Esophagus mucosa (tissue), 1 donor: ENCODE measurements around the gene NT5C1A. TPM values are rescaled to one million over a fixed set of nuclear protein-coding genes. Genes with fewer than 3 reads are reported as not detected.

Experiments
- ATAC-seq: fragments of 200-7000 bp; cut with Tn5 transposase; one replicate; pipeline ENCODE4 v1.9.1; 2020
- total RNA-seq: library from RNA; stranded (reverse); gene quantifications from one replicate; pipeline ENCODE4 v1.2.4, GENCODE V29; 2023
- donor health status: DM: yes; HTN: yes; CAD: no.

NT5C1A gene
- total RNA-seq, result not detected

DNA sequence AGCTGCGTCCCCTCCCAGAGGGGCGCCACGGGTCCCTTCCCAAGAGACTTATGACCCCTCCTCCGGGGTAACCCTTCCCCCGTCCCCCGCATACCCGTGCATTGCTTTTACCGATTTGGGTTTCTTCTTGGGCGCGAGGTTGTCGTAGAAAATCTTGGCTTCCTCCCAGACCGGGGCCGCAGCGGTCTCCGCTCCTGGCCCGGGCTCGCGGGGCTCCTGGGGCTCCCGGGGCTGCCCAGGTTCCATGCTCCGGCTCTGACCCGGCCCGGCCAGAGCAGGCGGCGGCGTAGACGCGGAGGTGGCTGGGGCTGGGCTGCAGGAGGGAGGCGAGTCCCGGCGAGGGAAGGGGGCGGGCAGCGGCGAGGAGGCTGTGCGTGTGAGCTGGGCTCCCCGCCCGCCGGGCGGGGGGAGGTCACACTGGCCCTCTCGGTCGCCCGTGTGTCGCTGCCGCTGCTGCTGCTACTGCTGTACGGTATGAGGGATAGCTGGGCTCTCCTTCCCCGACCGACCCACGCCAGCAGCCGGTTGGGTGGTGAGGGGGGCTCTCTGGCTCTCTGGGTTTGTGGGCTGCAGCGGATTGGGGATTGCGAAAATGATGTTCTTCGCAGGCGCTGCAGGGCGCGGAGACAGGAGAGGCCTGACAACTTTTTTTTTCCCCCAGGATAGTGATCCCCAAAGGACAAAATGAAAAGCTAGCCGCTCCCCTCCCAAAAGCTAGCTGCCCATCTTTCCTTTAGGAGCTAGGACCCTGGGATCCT lies at the start of gene NT5C1A:
TSS of gene NT5C1A (minus strand) at position 315 of the 758 bp plus-strand sequence. CDS start at position 246, 69 bp downstream.
- ATAC-seq, result peak; percentile 41

DNA sequence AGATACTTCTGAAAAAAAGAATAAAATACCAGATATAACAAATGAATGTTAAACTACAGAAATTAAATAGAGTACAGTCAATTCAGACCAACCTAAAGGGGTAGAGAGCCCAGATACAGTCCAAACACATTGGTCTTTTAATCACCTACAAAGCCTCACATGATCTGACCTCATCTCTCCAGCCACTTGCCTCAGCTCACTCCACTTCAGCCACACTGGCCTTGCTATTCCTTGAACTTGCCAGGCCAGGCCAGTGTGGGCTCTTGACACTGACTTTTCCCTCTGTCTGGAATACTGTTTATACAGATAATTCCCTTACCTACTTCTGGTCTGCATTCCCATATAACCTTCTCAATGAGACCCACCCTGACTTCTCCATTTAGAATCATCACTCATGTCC lies 49.8 kb upstream of the NT5C1A start:
- no peak for ATAC-seq

DNA sequence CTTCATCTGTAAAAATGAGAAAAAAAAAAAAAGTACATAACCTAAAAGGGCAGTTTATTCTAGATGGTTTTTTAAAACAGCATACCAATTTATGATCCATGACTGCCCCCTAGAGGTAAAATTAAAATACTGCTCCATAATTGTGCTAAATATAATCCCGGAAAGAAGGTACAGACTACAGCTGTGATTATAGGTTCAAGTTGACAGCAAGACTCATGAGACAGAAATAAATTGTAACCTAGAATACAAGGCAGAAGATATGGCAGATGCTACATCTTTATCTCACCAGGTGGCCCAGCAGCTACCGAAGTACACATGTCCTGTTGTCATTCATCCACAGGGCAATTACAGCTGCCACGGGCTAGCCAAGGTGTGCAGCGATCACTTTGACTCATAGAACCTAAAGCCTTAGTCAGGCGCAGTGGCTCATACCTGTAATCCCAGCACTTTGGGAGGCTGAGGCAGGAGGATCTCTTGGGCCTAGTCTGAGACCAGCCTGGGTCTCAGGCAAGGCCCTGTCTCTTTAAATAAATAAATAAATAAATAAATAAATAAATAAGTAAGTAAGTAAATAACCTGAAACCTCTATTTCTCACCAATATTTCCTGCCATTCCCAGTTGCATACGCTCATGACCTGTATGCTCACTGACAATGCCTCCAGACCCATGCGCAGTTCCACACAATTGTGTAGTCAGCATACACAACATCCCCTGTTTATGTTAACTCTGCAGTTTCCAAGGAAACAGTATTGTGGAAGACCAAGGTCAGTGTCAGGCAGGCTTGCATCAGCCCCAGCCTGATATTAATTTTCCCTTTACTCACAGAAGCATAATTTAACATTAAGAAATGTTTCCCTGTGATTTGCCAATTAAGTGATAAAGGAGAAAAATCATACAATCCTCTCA lies 48.4 kb upstream of the NT5C1A start:
- ATAC-seq, result peak; percentile 83

DNA sequence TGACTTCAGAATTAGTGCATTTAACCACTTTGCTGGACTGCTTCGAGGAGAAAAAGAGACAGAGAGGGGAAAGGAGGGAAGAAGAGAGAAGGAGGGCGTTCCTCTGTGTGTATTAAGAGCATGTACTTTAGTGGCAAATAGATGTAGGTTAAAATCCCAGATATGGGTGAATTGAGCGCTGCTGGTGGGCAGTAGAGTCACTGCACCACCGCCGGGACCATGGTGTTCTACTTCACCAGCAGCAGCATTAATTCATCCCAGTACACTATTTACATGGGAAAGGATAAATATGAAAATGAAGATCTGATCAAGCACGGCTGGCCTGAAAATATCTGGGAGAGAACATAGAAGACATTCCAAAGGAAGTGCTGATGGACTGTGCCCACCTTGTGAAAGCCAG lies 45.9 kb upstream of the NT5C1A start:
- no peak for ATAC-seq

DNA sequence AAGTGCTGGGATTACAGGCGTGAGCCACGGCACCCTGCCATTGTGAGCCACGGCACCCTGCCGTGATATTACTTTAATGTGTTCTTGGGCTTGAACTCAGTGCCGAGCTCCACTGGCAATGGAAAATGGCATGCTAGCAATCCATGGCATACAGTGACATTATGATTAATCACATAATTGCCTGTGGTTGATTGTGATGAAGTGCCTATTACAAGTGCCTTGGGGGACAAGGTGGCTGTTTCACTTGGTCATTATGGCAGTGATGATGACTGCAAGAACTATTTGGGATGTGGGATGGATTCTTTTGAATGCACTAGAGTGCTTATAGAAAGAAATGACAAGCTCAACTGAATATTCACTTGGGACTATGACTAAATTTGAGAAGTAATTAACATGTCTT lies 41.6 kb upstream of the NT5C1A start:
- no peak for ATAC-seq

DNA sequence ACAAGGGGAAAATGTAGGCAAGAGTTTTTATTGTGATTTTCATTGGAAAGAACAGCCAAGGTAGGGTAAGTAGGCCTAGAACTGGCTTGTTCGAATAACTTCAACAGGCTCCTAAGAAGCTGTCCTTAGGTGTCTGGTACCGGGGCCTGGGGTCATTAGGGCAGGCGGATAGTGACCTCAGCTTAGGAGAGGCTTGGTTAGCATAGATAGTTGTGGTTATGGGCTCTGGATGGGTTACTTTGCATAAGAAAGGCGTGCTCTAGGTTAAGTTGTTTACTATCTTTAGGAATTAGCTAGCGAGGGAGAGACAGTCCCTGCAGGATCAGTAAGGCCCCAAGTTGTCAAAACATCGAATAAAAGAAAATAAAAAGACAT lies 40.0 kb upstream of the NT5C1A start:
- ATAC-seq, result no peak

DNA sequence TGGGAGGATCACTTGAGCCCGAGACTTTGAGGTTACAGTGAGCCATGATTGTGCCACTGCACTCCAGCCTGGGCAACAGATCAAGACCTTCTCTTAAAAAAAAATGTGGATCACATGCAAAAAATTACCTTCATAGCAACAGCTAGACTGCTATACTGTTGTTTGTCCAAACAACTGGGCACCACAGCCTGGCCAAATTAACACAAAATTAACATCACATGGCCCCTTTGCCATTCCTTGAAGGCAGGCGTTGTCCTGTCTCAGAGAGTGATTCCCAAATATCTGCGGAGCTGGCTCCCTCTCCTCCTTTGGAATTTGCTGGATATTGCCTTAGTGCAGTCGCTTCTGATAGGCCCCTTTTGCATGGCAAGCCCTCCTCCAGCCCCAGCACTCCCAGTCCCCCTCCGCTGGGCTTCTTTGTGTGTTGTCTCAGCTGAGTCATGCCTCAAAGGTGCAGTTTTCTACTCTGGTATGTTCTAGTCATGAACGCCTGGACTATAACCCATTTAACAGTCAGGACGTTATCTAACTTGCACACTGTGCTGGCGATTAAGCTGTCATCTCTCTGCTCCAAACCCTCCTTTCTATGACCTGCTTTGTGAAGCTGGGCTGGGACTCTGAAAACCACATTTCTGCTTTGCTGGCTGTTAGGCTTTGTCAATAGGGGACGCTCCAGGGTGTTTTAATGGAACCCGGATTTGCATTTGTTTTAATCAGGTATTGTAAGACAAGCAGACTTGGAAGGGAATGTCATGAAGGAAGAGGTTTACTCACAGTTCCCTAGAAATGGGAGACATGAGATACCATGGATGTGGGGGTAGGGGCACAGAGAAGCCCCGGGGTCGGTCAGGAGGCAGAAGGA lies 39.4 kb upstream of the NT5C1A start:
- no peak for ATAC-seq

DNA sequence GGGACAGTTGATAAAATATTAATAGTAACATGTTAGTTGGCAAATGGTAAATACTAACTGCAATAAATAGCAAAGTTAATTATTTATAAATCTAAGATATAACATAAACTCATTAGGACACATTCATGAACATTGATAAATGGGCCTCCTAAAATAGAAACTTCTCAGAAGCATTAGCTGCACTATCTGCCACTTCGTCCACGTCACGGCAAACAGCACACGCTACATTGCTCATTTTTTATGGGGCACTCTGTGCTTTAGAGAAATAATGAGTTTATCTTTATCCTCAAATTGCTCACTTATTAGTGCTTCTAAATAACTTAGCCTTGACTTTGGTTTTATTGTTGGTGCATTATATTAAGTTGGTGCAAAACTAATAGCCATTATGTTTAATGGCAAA lies 35.6 kb upstream of the NT5C1A start:
- ATAC-seq, result no peak

DNA sequence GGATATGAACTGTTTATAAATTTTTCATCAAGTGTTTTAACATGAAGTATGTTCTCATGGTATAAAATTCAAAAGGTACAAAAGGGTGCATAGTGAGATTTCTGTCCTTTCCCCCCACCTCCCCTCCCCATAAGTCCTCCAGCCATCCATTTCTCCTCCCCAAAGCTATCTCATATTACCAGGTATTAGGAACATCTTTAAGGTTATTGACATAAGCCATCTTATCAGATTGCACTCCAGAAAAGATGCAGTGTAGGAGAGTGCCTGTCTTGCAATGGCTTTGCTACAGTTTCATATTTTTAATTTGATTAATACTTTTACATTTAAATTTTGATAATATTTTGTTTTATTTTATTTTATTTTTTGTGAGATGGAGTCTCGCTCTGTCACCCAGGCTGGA lies 32.9 kb upstream of the NT5C1A start:
- no peak for ATAC-seq

DNA sequence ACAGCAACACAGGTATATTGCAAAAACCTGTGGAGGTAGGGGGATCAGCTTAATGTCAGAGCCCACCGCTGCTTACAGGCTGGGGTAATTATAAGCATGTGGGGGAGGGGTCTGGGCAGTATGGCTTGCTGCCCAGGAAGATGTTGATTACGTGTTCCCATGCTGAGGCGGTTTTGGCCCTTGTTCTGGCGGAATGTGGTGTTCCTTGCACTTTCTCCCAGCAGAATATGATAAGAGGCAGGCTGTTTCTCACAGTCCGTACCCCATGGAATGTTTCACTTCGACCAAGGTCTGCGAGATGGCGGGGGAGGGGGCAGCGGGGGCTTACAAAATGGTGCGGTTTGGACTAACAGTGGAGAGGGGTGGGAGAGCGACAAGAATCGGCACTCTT lies 29.1 kb upstream of the NT5C1A start:
- no peak for ATAC-seq

DNA sequence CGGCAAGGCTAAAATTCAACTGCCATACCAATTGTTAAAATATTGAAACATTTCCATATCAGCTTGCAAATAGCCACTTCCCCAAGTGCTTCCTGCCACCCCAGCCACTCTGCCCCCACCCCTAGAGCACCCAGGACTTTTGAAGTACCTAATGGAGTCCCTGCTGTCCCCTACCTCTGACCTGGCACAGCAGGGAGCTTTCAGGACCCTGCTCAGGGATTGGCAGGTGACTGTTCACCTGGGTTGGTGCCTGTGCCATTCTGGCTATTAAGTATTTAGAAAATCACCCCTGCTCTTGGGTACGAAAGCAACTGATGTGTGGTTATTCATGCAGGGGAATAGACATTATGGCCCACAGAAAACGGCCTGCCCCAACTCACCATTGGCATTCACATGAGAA lies 28.4 kb upstream of the NT5C1A start:
- no peak for ATAC-seq

DNA sequence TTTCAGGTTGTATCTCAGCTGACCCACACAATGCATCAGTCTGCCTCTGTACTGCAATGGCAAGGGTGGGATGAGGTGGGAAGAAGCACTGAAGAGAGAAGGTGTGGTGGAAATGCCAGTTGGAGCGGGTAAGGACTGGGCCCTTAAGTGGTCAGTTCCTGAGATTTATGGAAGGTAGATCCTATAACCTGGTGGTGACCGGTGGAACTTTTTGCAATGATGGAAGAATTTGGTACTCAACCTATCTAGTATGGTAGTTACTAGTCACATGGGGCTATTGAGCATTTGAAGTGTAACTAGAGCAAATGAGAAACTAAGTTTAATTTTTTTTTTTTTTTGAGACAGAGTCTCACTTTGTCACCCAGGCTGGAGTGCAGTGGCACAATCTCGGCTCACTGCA lies 27.5 kb upstream of the NT5C1A start:
- no peak for ATAC-seq

DNA sequence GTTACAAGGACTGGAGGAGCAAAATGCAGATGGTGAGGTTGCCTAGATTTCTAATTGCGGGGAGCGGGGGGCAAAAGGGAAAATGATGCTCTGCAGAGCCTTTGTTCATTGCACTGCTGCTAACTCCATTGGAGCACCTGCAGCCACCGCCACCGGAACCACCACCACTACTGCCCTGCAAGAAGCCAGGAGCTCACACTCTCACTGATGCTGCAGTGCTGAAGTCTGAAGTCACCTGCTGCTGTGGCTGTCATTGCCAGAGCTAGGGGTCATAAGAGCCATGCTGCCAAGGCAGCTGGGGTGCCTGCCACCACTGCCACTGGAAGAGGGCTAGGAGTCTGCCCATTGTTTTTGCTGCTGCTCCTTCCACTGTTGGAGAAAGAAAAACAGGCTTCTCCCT lies 26.7 kb upstream of the NT5C1A start:
- no peak for ATAC-seq

DNA sequence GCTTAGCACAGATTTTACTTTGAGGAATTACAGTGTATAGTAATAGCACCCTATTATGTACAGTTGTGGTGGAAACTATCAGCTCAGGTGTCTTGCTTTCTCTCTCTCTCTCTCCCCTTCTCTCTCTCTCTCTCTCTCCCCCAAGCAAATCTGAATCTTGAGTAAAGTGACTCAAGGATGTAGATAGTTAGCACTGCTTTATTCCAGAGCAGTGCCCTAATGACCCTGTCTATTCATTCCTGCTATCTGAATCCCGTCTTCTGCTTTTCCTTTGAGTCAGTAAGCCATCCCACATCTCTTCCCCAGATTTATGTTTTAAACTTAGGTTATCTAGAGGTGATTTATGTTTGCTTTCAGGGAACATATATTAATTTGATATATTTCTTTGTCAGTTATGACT lies 24.5 kb upstream of the NT5C1A start:
- no peak for ATAC-seq

DNA sequence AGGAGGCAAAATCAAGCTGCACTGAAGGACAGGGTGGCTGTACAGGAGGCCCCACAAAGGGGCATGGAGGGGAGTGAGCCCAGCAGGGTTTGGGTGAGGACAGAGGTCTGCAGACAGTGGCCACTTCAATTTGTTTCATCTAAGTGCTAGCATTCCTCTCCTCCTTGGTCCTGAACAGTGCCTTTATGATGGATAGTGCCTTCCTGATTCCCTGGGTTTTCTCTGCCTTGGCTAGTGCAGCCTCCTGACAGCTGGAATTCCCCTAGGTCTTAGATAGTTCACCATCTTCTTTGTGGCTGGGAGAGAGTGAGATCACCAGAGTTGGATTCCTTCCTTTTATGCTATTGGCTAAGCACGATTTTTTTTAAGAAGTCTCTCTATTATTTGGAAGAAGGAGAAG lies 23.1 kb upstream of the NT5C1A start:
- ATAC-seq, result no peak

DNA sequence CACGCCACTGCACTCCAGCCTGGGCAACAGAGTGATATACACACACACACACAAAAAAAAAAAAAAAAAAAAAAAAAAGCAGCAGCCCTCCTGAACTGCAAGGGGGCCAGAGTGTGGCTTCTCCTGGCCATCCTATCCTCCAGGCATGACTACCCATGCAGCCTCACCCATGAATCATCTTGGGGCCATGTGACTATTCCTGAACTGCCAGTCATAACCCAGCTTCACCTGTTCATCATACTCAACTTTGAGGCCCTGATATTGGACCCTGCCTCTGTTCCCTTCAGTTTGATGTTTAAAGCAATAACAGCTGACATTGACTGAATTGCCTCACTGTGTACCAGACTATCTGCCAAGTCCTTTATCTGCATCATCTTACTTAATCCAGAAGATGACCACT lies 22.1 kb upstream of the NT5C1A start:
- peak; percentile 27 for ATAC-seq

DNA sequence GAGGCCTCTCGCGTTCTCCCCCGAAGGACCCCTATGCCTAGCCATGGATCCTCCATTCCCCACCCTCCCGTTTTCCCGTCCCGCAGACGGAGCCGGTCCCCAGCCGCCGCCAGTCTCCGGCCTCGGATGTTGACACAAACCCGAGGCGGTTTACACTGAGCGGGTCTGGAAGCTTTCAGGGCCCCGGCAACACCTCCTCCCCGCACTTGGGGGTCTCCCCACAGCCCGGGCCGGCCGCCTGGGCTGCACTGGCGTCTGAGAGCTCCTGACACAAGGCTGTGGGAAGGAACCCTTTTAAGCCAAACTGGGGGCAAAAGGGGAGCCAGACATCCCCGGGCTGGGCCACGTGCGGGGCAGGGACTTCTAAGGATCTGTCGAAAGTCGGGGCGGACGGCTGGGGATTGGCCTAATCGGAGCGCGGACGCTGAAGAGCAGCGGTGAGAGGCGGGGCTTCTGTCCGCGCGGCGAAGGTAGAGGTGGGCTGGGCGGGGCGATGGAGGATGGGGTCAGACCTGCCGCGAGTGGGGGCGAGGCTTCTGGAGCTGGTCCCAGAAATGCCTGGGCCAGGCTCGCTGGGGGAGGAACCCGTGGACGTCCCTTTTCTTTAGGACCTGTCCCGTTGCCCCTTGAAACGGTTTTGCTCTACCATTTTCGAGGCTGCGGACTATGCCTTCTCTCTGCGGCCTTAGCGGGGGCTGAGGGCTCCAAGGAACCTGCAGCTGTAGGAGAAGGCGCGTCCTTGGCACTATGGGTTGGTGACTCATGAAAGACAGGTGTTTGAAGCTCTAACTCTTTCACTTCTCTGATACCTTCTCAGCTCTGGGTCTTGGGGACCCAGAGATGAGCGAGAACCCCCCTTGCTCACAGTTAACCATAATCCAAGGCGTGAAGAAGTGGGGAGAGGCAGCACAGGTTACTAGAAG lies 20.5 kb upstream of the NT5C1A start:
- ATAC-seq, result no peak

DNA sequence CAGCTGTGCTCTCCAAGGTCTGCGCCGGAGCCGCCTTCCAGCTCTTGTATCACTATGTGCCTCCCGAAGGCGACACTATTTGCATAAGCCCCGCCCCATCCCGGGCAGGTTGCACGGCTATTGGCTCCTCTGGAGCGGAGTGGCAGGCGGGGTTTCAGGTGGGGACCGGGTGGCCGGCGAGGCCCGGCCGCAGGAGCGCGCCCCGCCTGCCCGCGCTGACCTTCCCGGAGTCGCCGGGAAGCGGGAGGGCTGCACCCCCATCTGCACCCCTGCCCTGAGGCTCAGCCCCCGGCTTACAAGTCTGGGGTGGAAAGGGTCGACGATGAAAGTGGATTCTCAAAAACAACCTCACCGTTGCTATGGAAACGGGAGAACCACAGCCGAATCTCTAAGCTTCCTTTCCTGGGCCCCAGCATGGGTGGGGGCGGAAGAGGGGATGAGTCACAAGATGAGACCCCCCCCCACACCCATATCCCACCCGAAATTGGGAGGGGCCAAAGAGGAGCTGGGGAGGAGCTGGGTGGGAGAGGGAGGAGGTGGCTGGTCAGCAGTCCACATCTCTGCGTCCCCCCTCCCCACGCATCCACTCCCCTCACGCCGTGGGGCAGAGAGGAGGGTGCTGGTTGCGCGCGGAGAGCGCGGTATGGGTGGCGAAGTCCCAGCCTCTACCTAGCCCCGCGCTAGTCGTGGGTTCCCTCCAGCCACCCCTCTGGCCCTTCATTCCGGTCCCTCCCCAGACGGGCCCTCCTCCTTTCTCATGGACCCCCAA lies 19.7 kb upstream of the NT5C1A start, which contains the start of gene HPCAL4:
TSS of gene HPCAL4 (minus strand) at position 51 of the 769 bp plus-strand sequence. CDS start 6,830 bp downstream, outside the sequence.
- ATAC-seq, result peak; percentile 90

DNA sequence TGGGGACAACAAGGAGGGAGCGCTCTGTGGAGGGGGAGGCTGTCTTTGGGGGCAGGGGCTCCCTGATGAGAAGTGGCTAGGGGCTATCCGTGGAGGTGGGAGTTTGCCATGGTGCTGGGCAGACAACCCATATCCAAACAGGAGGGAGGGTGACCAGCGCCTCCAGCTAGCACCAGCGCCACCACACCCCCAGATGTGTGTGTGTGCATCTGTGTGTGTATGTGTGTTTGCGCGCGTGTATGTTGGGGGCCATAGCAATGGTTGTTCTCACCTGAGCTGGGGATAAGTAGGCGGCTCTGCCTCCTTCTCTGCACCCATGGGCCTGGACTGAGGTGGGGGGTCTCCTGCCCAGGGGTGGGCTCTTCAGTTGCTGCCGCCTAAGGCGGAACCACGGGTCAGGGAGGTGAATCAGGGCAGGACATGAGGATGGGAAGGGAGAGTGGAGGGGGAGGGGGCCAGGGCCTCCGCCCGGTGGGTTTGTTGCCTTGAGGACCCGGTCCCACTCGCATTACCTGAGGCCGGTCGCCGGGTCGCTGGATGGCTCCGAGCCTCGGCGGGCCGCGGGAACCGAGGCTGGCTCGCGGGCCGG lies 19.0 kb upstream of the NT5C1A start:
- no peak for ATAC-seq

DNA sequence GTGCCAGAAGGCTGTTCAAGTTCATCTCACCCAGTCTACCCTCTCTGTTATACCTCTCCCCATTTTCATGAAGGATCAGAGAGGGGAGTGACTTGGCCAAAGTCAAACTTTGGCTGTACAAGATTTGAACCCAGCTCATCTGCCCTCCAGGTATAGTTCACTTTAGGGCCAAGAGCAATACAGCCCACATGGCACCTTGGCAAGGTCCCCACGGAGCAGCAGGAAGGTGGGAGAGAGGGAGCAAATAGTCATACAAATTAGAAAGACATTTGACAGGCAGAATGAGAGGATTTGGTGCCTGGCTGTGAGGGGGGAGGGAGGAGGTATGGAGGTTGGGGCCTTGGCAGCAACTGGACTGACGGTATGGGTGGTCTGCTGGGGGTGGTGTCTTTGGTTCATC lies 18.3 kb upstream of the NT5C1A start:
- no peak for ATAC-seq

DNA sequence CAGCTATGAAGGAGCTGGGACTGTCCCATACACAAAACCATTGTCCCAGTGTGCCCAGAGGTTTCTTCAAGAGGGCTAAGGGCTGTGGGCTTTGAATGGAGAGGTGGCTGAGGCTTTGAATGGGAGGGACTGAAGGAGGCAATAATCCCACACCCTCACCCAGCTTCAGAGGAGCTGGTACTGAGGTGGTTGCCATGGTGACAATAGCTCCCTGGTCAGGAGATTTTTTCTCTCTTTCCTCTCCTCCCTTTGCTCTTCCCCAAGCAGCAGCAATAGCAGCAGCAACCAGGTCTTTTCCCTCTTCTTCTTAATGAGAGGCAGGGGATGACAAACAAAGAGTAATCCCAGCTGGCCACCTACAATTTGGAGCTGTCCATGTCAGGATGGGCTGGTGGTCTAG lies 17.7 kb upstream of the NT5C1A start:
- no peak for ATAC-seq
